OCI-LY7 (cell line): ENCODE results near the gene GLP1R. TPM values are rescaled to one million over a fixed set of nuclear protein-coding genes. Genes with fewer than 3 reads are reported as not detected.

ENCODE experiments used
- BruUV-seq: library from RNA; stranded (reverse); fragments of 400-500 nt; replicated peaks from 2 replicates; lab custom pipeline; 2021; lab: Mats Ljungman, UMichigan
- CTCF ChIA-PET: fragments of 300-600 bp; sonication (Branson Sonifier 250); formaldehyde crosslinking; loops from one replicate; lab custom pipeline; 2022; ENCODE audit warnings: antibody characterized with exemption; ENCODE audit not compliant: unreplicated experiment; lab: Charles Lee
- POLR2A ChIA-PET: fragments of 300-600 bp; sonication (Branson Sonifier 250); formaldehyde crosslinking; loops from one replicate; lab custom pipeline; 2022; ENCODE audit warnings: antibody characterized with exemption; lab: Charles Lee
- DNase-seq: peaks from one replicate; pipeline ENCODE4 v3.0.0-alpha.2; 2015; ENCODE audit warnings: low spot score
- H2AFZ ChIP-seq: fragments of 200-600 bp; sonication (generic), shearing (Covaris generic); 2 replicates; pipeline ENCODE4 v1.6.1; 2014; ENCODE audit warnings: mild to moderate bottlenecking, antibody characterized with exemption, low read length, moderate library complexity
- H3K27ac ChIP-seq: fragments of 200-600 bp; sonication (generic); 2 replicates; pipeline ENCODE4 v1.5.1; 2014; ENCODE audit warnings: mixed run types, low read depth, mild to moderate bottlenecking, moderate library complexity, low read length, inconsistent platforms; ENCODE audit not compliant: poor library complexity, severe bottlenecking
- H3K36me3 ChIP-seq: fragments of 200-600 bp; sonication (generic); 2 replicates; pipeline ENCODE4 v1.6.1; 2014; ENCODE audit warnings: mild to moderate bottlenecking, antibody characterized with exemption, low read length, moderate library complexity, mixed read lengths; ENCODE audit not compliant: insufficient read depth
- H3K4me1 ChIP-seq: fragments of 200-600 bp; sonication (generic); 2 replicates; pipeline ENCODE4 v1.5.1; 2014; ENCODE audit warnings: mild to moderate bottlenecking, low read length; ENCODE audit not compliant: insufficient read depth, poor library complexity, severe bottlenecking
- H3K4me2 ChIP-seq: fragments of 200-600 bp; sonication (generic); 2 replicates; pipeline ENCODE4 v1.6.1; 2014; ENCODE audit warnings: mild to moderate bottlenecking, low read length
- H3K4me3 ChIP-seq: fragments of 200-600 bp; sonication (generic); 2 replicates; pipeline ENCODE4 v1.5.1; 2014; ENCODE audit warnings: mild to moderate bottlenecking, low read depth, low read length; ENCODE audit not compliant: poor library complexity, severe bottlenecking
- H3K79me2 ChIP-seq: fragments of 200-600 bp; sonication (generic); 2 replicates; pipeline ENCODE4 v1.6.1; 2016; ENCODE audit warnings: low read depth, mild to moderate bottlenecking, low read length, moderate library complexity, mixed read lengths; ENCODE audit not compliant: insufficient read depth
- H3K9me2 ChIP-seq: fragments of 200-600 bp; sonication (generic); 2 replicates; pipeline ENCODE4 v1.6.1; 2016; ENCODE audit warnings: mild to moderate bottlenecking, low read length, mixed read lengths; ENCODE audit not compliant: insufficient read depth
- H3K9me3 ChIP-seq: fragments of 200-600 bp; sonication (generic); 2 replicates; pipeline ENCODE4 v1.6.1; 2014; ENCODE audit warnings: mild to moderate bottlenecking, mixed run types, low read length, mixed read lengths
- H4K20me1 ChIP-seq: fragments of 200-600 bp; sonication (generic); 2 replicates; pipeline ENCODE4 v1.6.1; 2014; ENCODE audit warnings: mild to moderate bottlenecking, antibody characterized with exemption, low read length, moderate library complexity, mixed read lengths; ENCODE audit not compliant: insufficient read depth
- CTCF ChIP-seq: fragments of 200-600 bp; sonication (generic); conservative IDR thresholded peaks from 2 replicates; pipeline ENCODE4 v1.5.1; 2014; ENCODE audit warnings: mild to moderate bottlenecking, antibody characterized with exemption, low read length, moderate library complexity, mixed read lengths
- EZH2phosphoT487 ChIP-seq: fragments of 200-600 bp; sonication (generic); IDR thresholded peaks from 2 replicates; pipeline ENCODE4 v1.6.1; 2018; ENCODE audit warnings: low read depth, borderline replicate concordance, mild to moderate bottlenecking, mixed run types, antibody characterized with exemption, low read length, moderate library complexity, mixed read lengths
- intact Hi-C: fragments of 100-400 bp; cut with micrococcal nuclease; formaldehyde crosslinking; loops from one replicate; pipeline ENCODE4 v1.10.0; 2022; ENCODE audit not compliant: unreplicated experiment
- total RNA-seq, 2 experiments: library from RNA; depleted of rRNA in 1 of 2; stranded (reverse); fragments of >200 nt in 1 of 2; shearing (Covaris generic) in 1 of 2; gene quantifications; 2 replicates each; pipeline ENCODE4 v1.2.3, GENCODE V29; 2014 to 2022

Gene GLP1R
- total RNA-seq, 2 experiments from 2014 or later, result not detected

DNA sequence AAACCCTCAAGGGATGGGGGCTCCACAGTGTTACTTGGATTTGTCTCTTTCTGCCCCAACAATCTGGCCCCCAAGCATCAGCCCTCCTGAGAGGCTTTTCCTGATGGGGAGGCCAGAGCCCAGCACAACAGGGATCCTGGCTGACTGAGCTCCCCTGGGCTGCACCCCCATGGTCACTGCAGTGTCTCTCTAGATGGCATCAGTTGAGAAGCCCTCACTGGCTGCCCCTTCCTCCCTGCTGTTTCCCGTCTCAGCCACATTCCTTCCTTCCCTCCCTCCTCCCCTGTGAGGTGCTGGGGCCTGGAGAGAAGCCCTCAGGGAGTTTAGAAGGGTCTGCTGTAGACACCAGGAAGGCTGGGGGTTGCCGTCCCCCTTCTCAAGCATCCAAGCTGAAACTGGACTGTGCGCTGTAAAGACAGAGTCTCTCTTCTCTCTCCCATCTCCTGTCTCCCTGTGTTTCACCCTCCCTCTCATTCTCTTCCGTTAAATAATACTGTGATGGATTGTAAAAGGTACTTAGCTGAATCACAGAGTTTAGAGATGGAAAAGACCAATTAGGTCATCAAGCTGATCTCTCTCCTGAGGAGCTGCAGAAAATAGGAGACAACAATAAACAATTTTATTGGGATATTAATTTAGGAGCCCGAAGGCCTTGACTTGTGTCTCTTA lies 36.7 kb downstream of the GLP1R start:
- POLR2A ChIA-PET, result no interaction called here

GRCh38 chr6:39086294-39086693 lies 37.7 kb downstream of the GLP1R start:
- H3K4me2 ChIP-seq, result no peak overlapping the region
- TF ChIP-seq EZH2phosphoT487 (no peak), CTCF (no peak)
- no peak for DNase-seq
- intact Hi-C loops, result no loop called here
- H3K79me2 ChIP-seq, result no peaks in the 10 kb centered on the region
- no peak overlapping the region for H3K4me3 ChIP-seq
- no peaks in the 10 kb centered on the region for H3K9me2 ChIP-seq
- H3K36me3 ChIP-seq, result no peaks in the 10 kb centered on the region
- CTCF ChIA-PET, result no interaction called here
- H2AFZ ChIP-seq, result no peak overlapping the region
- POLR2A ChIA-PET, result no interaction called here
- BruUV-seq, result no TSS peak
- no peak overlapping the region for H3K27ac ChIP-seq
- H3K4me1 ChIP-seq, result no peaks in the 10 kb centered on the region
- H3K9me3 ChIP-seq, result no peaks in the 10 kb centered on the region
- no peaks in the 10 kb centered on the region for H4K20me1 ChIP-seq

More for the DNA sequence above, 36.7 kb downstream of the GLP1R start:
- BruUV-seq, result no TSS peak
- Histone ChIP-seq H2AFZ (no peak overlapping the region), H3K36me3 (no peaks in the 10 kb centered on the region), H4K20me1 (no peaks in the 10 kb centered on the region), H3K9me2 (no peaks in the 10 kb centered on the region), H3K79me2 (no peaks in the 10 kb centered on the region), H3K27ac (no peak overlapping the region), H3K4me1 (no peaks in the 10 kb centered on the region), H3K4me3 (no peak overlapping the region), H3K9me3 (no peaks in the 10 kb centered on the region), H3K4me2 (no peak overlapping the region)
- TF ChIP-seq EZH2phosphoT487, result no peak
- TF ChIP-seq CTCF, result no peak
- no peak for DNase-seq
- CTCF ChIA-PET, result no interaction called here
- intact Hi-C loops, result no loop called here

- POLR2A ChIA-PET, result no interaction called here
- H3K9me3 ChIP-seq, result no peaks in the 10 kb centered on the region
- DNase-seq, result no peak
- H3K4me3 ChIP-seq, result no peak overlapping the region
- H4K20me1 ChIP-seq, result no peaks in the 10 kb centered on the region
- H3K27ac ChIP-seq, result no peak overlapping the region
- no peak overlapping the region for H2AFZ ChIP-seq
- no peaks in the 10 kb centered on the region for H3K4me1 ChIP-seq
- H3K79me2 ChIP-seq, result no peaks in the 10 kb centered on the region
- H3K4me2 ChIP-seq, result no peak overlapping the region
- no peaks in the 10 kb centered on the region for H3K9me2 ChIP-seq
- intact Hi-C loops, result no loop called here
- TF ChIP-seq EZH2phosphoT487, result no peak
- no peak for TF ChIP-seq CTCF
- CTCF ChIA-PET, result no interaction called here
- no TSS peak for BruUV-seq
- H3K36me3 ChIP-seq, result no peaks in the 10 kb centered on the region
Measured at GRCh38 chr6:39086711-39087110, 38.1 kb downstream of the GLP1R start.
